ENCODE data around the gene RPS26.
A peak's percentile ranks its signal among the peaks of the same experiment; 100 is the strongest.
"Not testable (repeated sequence)": the region's sequence is repeated elsewhere in the genome, so short reads cannot be mapped to it uniquely, and the experiment has no call there.

The RPS26 gene

GRCh38 chr12:56031987-56032386 is 9.7 kb upstream of the RPS26 start:
- Histone ChIP-seq H3K4me1 (ENCODE audit: insufficient read depth, low read length) (no peaks in the 10 kb centered on the region), H3K9me3 (ENCODE audit: low read length) (no peaks in the 10 kb centered on the region), H3K36me3 (ENCODE audit: insufficient read depth, low read length) (peaks cover 87% of the 10 kb centered on the region), H3K27me3 (ENCODE audit: insufficient read depth, low read length) (no peaks in the 10 kb centered on the region), H3K4me3 (ENCODE audit: low read length) (no peak overlapping the region), H2AFZ (ENCODE audit: low read depth, low read length) (no peak overlapping the region)

GRCh38 chr12:56034586-56035332 is 7.0 kb upstream of the RPS26 start:
- peaks cover 5% of the 10 kb centered on the region for H3K4me1 ChIP-seq (ENCODE audit: insufficient read depth, low read length)
- H3K4me3 ChIP-seq (ENCODE audit: low read length): no peak overlapping the region
- H3K9me3 ChIP-seq (ENCODE audit: low read length): no peaks in the 10 kb centered on the region
- no peak overlapping the region for H2AFZ ChIP-seq (ENCODE audit: low read depth, low read length)
- no peaks in the 10 kb centered on the region for H3K27me3 ChIP-seq (ENCODE audit: insufficient read depth, low read length)
- H3K36me3 ChIP-seq (ENCODE audit: insufficient read depth, low read length): peaks cover 82% of the 10 kb centered on the region

- Histone ChIP-seq H3K27me3 (ENCODE audit: insufficient read depth, low read length) (no peaks in the 10 kb centered on the region), H3K4me1 (ENCODE audit: insufficient read depth, low read length) (peaks cover 8% of the 10 kb centered on the region), H3K9me3 (ENCODE audit: low read length) (no peaks in the 10 kb centered on the region), H3K36me3 (ENCODE audit: insufficient read depth, low read length) (peaks cover 63% of the 10 kb centered on the region), H3K4me3 (ENCODE audit: low read length) (no peak overlapping the region), H2AFZ (ENCODE audit: low read depth, low read length) (no peak overlapping the region)
Observed at GRCh38 chr12:56037161-56037560, 4.6 kb upstream of the RPS26 start.

GRCh38 chr12:56038022-56038655 is 3.6 kb upstream of the RPS26 start:
- Histone ChIP-seq H3K4me1 (ENCODE audit: insufficient read depth, low read length) (peaks cover 14% of the 10 kb centered on the region), H3K27me3 (ENCODE audit: insufficient read depth, low read length) (no peaks in the 10 kb centered on the region), H3K36me3 (ENCODE audit: insufficient read depth, low read length) (peaks cover 57% of the 10 kb centered on the region), H3K9me3 (ENCODE audit: low read length) (no peaks in the 10 kb centered on the region), H3K4me3 (ENCODE audit: low read length) (no peak overlapping the region), H2AFZ (ENCODE audit: low read depth, low read length) (no peak overlapping the region)

- Histone ChIP-seq H2AFZ (ENCODE audit: low read depth, low read length) (no peak overlapping the region), H3K4me3 (ENCODE audit: low read length) (no peak overlapping the region), H3K4me1 (ENCODE audit: insufficient read depth, low read length) (peaks cover 20% of the 10 kb centered on the region), H3K36me3 (ENCODE audit: insufficient read depth, low read length) (peaks cover 62% of the 10 kb centered on the region), H3K9me3 (ENCODE audit: low read length) (no peaks in the 10 kb centered on the region), H3K27me3 (ENCODE audit: insufficient read depth, low read length) (no peaks in the 10 kb centered on the region)
Observed at GRCh38 chr12:56040151-56040550, 1.6 kb upstream of the RPS26 start.

- Histone ChIP-seq H3K27me3 (ENCODE audit: insufficient read depth, low read length) (no peaks in the 10 kb centered on the region), H3K9me3 (ENCODE audit: low read length) (no peaks in the 10 kb centered on the region), H3K4me1 (ENCODE audit: insufficient read depth, low read length) (peaks cover 20% of the 10 kb centered on the region), H3K36me3 (ENCODE audit: insufficient read depth, low read length) (peaks cover 58% of the 10 kb centered on the region), H2AFZ (ENCODE audit: low read depth, low read length) (peak overlapping the region; percentile 73), H3K4me3 (ENCODE audit: low read length) (peak overlapping the region; percentile 42)
Observed at GRCh38 chr12:56040963-56041551, 661 bp upstream of the RPS26 start.

GRCh38 chr12:56042430-56042813 is 704 bp downstream of the RPS26 start:
- Histone ChIP-seq H3K4me3 (ENCODE audit: low read length) (peak overlapping the region; percentile 91), H3K4me1 (ENCODE audit: insufficient read depth, low read length) (peaks cover 19% of the 10 kb centered on the region), H3K36me3 (ENCODE audit: insufficient read depth, low read length) (peaks cover 44% of the 10 kb centered on the region)
- H2AFZ ChIP-seq (ENCODE audit: low read depth, low read length); H3K27me3 ChIP-seq (ENCODE audit: insufficient read depth, low read length); H3K9me3 ChIP-seq (ENCODE audit: low read length): not testable (repeated sequence)

GRCh38 chr12:56042843-56043242 is 1.1 kb downstream of the RPS26 start:
- H3K27me3 ChIP-seq (ENCODE audit: insufficient read depth, low read length): no peaks in the 10 kb centered on the region
- H2AFZ ChIP-seq (ENCODE audit: low read depth, low read length): no peak overlapping the region
- peaks cover 41% of the 10 kb centered on the region for H3K36me3 ChIP-seq (ENCODE audit: insufficient read depth, low read length)
- H3K9me3 ChIP-seq (ENCODE audit: low read length): no peaks in the 10 kb centered on the region
- peaks cover 15% of the 10 kb centered on the region for H3K4me1 ChIP-seq (ENCODE audit: insufficient read depth, low read length)
- H3K4me3 ChIP-seq (ENCODE audit: low read length): peak overlapping the region; percentile 91

- H3K4me1 ChIP-seq (ENCODE audit: insufficient read depth, low read length): peaks cover 12% of the 10 kb centered on the region
- H3K36me3 ChIP-seq (ENCODE audit: insufficient read depth, low read length): peaks cover 29% of the 10 kb centered on the region
- H3K4me3 ChIP-seq (ENCODE audit: low read length): no peak overlapping the region
- H2AFZ ChIP-seq (ENCODE audit: low read depth, low read length): no peak overlapping the region
- no peaks in the 10 kb centered on the region for H3K27me3 ChIP-seq (ENCODE audit: insufficient read depth, low read length)
- H3K9me3 ChIP-seq (ENCODE audit: low read length): no peaks in the 10 kb centered on the region
Observed at GRCh38 chr12:56046027-56046780, 4.5 kb downstream of the RPS26 start.

- Histone ChIP-seq H3K27me3 (ENCODE audit: insufficient read depth, low read length) (no peaks in the 10 kb centered on the region), H3K4me1 (ENCODE audit: insufficient read depth, low read length) (no peaks in the 10 kb centered on the region), H2AFZ (ENCODE audit: low read depth, low read length) (no peak overlapping the region), H3K4me3 (ENCODE audit: low read length) (no peak overlapping the region), H3K36me3 (ENCODE audit: insufficient read depth, low read length) (no peaks in the 10 kb centered on the region), H3K9me3 (ENCODE audit: low read length) (no peaks in the 10 kb centered on the region)
Observed at GRCh38 chr12:56053407-56053893, 11.7 kb downstream of the RPS26 start.

GRCh38 chr12:56059964-56060363 is 18.2 kb downstream of the RPS26 start:
- not testable (repeated sequence) for H3K36me3 ChIP-seq (ENCODE audit: insufficient read depth, low read length); H3K9me3 ChIP-seq (ENCODE audit: low read length); H3K4me3 ChIP-seq (ENCODE audit: low read length); H3K27me3 ChIP-seq (ENCODE audit: insufficient read depth, low read length); H3K4me1 ChIP-seq (ENCODE audit: insufficient read depth, low read length); H2AFZ ChIP-seq (ENCODE audit: low read depth, low read length)

- no peak overlapping the region for H3K4me3 ChIP-seq (ENCODE audit: low read length)
- no peak overlapping the region for H2AFZ ChIP-seq (ENCODE audit: low read depth, low read length)
- no peaks in the 10 kb centered on the region for H3K4me1 ChIP-seq (ENCODE audit: insufficient read depth, low read length)
- H3K27me3 ChIP-seq (ENCODE audit: insufficient read depth, low read length): no peaks in the 10 kb centered on the region
- H3K36me3 ChIP-seq (ENCODE audit: insufficient read depth, low read length): no peaks in the 10 kb centered on the region
- H3K9me3 ChIP-seq (ENCODE audit: low read length): no peaks in the 10 kb centered on the region
Observed at GRCh38 chr12:56061982-56062381, 20.3 kb downstream of the RPS26 start.

GRCh38 chr12:56062996-56063395 is 21.3 kb downstream of the RPS26 start:
- Histone ChIP-seq H3K4me3 (ENCODE audit: low read length) (no peak overlapping the region), H3K9me3 (ENCODE audit: low read length) (no peaks in the 10 kb centered on the region), H2AFZ (ENCODE audit: low read depth, low read length) (no peak overlapping the region), H3K36me3 (ENCODE audit: insufficient read depth, low read length) (no peaks in the 10 kb centered on the region), H3K27me3 (ENCODE audit: insufficient read depth, low read length) (no peaks in the 10 kb centered on the region), H3K4me1 (ENCODE audit: insufficient read depth, low read length) (no peaks in the 10 kb centered on the region)
